ENCODE measurements around the gene ZYX.
"Not testable (repeated sequence)": the region's sequence is repeated elsewhere in the genome, so short reads cannot be mapped to it uniquely, and the experiment has no call there.

DNA sequence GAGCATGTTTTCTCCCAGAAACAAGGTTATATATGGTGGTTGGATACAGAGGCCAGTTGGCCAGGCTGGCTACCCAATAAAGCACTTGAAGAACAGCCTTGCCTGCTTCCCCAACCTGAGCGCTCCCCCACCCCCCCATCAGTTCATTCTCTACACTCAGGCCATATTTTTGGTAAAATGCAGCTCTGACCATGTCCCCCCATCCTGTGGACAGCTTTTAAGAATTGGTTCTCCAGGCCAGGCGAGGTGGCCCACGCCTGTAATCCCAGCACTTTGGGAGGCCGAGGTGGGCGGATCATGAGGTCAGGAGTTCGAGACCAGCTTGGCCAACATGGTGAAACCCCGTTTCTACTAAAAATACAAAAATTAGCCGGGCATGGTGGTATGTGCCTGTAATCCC is 11.3 kb downstream of the ZYX start:
- TF ChIP-seq, protein P1, sequence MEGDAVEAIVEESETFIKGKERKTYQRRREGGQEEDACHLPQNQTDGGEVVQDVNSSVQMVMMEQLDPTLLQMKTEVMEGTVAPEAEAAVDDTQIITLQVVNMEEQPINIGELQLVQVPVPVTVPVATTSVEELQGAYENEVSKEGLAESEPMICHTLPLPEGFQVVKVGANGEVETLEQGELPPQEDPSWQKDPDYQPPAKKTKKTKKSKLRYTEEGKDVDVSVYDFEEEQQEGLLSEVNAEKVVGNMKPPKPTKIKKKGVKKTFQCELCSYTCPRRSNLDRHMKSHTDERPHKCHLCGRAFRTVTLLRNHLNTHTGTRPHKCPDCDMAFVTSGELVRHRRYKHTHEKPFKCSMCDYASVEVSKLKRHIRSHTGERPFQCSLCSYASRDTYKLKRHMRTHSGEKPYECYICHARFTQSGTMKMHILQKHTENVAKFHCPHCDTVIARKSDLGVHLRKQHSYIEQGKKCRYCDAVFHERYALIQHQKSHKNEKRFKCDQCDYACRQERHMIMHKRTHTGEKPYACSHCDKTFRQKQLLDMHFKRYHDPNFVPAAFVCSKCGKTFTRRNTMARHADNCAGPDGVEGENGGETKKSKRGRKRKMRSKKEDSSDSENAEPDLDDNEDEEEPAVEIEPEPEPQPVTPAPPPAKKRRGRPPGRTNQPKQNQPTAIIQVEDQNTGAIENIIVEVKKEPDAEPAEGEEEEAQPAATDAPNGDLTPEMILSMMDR (IDR thresholded peaks at IDR 0.05): not testable (repeated sequence)
- TF ChIP-seq POLR2A (IDR thresholded peaks at IDR 0.05): not testable (repeated sequence)

Data from tibial nerve (tissue), 3 donors.